ENCODE data around the gene CPAMD8.
A peak's percentile ranks its signal among the peaks of the same experiment; 100 is the strongest.

Gene CPAMD8

DNA sequence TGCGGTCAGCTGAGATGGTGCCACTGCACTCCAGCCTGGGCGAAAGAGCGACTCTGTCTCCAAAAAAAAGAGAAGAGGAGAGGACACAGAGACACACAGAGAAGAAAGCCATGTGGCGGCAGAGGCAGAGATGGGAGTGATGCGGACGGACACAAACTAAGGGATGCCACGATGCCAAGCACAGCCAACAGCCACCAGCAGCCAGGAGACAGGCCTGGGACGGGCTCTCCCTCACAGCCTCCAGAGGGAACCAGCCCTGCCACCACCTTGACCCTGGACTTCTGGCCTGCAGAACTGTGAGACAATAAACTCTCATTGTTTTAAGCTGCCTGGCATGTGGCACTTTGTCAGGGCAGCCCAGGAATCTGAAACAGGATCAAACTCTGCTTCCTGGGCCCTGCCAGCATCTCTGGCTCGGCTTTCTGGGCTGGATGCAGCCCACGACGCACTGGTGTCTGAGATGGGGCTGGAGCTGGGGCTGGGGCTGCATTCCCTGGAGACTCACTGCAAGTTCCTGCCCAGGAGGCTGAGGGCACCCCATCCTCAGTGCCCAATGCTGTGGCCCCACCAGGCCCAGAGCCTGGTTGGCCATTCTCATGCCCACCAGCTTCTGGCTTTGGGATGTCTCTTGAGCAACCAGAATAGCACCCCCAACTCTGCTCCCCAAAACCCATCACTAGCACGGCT, 134.8 kb downstream of the CPAMD8 start:
- DNase-seq, result no peak
- H3K9ac ChIP-seq (ENCODE audit: low read length), result no peak overlapping the region
- no peak overlapping the region for H3K27ac ChIP-seq (ENCODE audit: low read length, poor library complexity, severe bottlenecking)
- peak overlapping the region; percentile 91 for H4K91ac ChIP-seq (ENCODE audit: low read length)
- H3K4ac ChIP-seq (ENCODE audit: low read depth in 1 of 2, low read length in 2 of 2), result peak overlapping the region; percentile 67 to 70
- H3K4me3 ChIP-seq (ENCODE audit: insufficient read depth in 1 of 2, low read depth in 1 of 2, low read length in 2 of 2), result no peak overlapping the region
- no peaks in the 10 kb centered on the region for H3K9me3 ChIP-seq (ENCODE audit: control insufficient read depth, low read length)
- H4K8ac ChIP-seq (ENCODE audit: low read length), result peak overlapping the region; percentile 22
- H2BK12ac ChIP-seq (ENCODE audit: low read length in 2 of 2), result peak overlapping the region; percentile 57 to 81
- no peak overlapping the region for H2BK5ac ChIP-seq (ENCODE audit: low read depth, low read length, poor library complexity, severe bottlenecking)
- H3K23ac ChIP-seq (ENCODE audit: low read length in 2 of 2), result no peak overlapping the region
- no peak overlapping the region for H2AFZ ChIP-seq (ENCODE audit: low read depth, low read length)
- H2BK15ac ChIP-seq (ENCODE audit: low read depth, poor library complexity, severe bottlenecking), result no peak overlapping the region
- no peak overlapping the region for H3K14ac ChIP-seq (ENCODE audit: low read length in 2 of 2)
- no peak overlapping the region for H3K4me2 ChIP-seq (ENCODE audit: low read length, poor library complexity, severe bottlenecking)
- H3K18ac ChIP-seq (ENCODE audit: low read depth in 1 of 2, low read length in 2 of 2), result peak overlapping the region in 1 of 2 experiments; percentile 59
- peaks cover 5 to 63% of the 10 kb centered on the region in 2 experiments for H3K27me3 ChIP-seq (ENCODE audit: control insufficient read depth in 1 of 2, insufficient read depth in 1 of 2, low read length in 2 of 2)
- H3K79me1 ChIP-seq (replicated peaks; ENCODE audit: low read length, poor library complexity, severe bottlenecking), result no peaks in the 10 kb centered on the region
- H2AK5ac ChIP-seq (ENCODE audit: low read length, severe bottlenecking), result no peak overlapping the region
- peaks cover 13% of the 10 kb centered on the region for H3K4me1 ChIP-seq (ENCODE audit: control insufficient read depth, insufficient read depth, low read depth, low read length)
- H2BK120ac ChIP-seq (ENCODE audit: low read depth, low read length), result no peak overlapping the region
- WGBS, result 90% methylated on average over 11 of the region's 12 CpGs
- H3K36me3 ChIP-seq (ENCODE audit: control insufficient read depth in 1 of 2, insufficient read depth in 2 of 2, low read depth in 1 of 2, low read length in 2 of 2), result no peaks in the 10 kb centered on the region

- Histone ChIP-seq H2BK5ac (ENCODE audit: low read depth, low read length, poor library complexity, severe bottlenecking) (no peak overlapping the region), H3K18ac (ENCODE audit: low read depth in 1 of 2, low read length in 2 of 2) (peak overlapping the region; percentile 97 to 100), H2AFZ (ENCODE audit: low read depth, low read length) (no peak overlapping the region), H4K91ac (ENCODE audit: low read length) (peak overlapping the region; percentile 100), H2AK5ac (ENCODE audit: low read length, severe bottlenecking) (no peak overlapping the region), H3K9ac (ENCODE audit: low read length) (no peak overlapping the region), H2BK15ac (ENCODE audit: low read depth, poor library complexity, severe bottlenecking) (peak overlapping the region; percentile 98), H3K27me3 (ENCODE audit: control insufficient read depth in 1 of 2, insufficient read depth in 1 of 2, low read length in 2 of 2) (peaks cover 5 to 55% of the 10 kb centered on the region in 2 experiments), H2BK120ac (ENCODE audit: low read depth, low read length) (peak overlapping the region; percentile 100), H3K4me2 (ENCODE audit: low read length, poor library complexity, severe bottlenecking) (no peak overlapping the region), H3K4me1 (ENCODE audit: control insufficient read depth, insufficient read depth, low read depth, low read length) (peaks cover 7% of the 10 kb centered on the region), H3K79me1 (replicated peaks; ENCODE audit: low read length, poor library complexity, severe bottlenecking) (no peaks in the 10 kb centered on the region), H4K8ac (ENCODE audit: low read length) (peak overlapping the region; percentile 100), H3K36me3 (ENCODE audit: control insufficient read depth in 1 of 2, insufficient read depth in 2 of 2, low read depth in 1 of 2, low read length in 2 of 2) (no peaks in the 10 kb centered on the region), H3K27ac (ENCODE audit: low read length, poor library complexity, severe bottlenecking) (no peak overlapping the region), H3K23ac (ENCODE audit: low read length in 2 of 2) (peak overlapping the region in 1 of 2 experiments; percentile 23), H2BK12ac (ENCODE audit: low read length in 2 of 2) (peak overlapping the region; percentile 93 to 99), H3K4me3 (ENCODE audit: insufficient read depth in 1 of 2, low read depth in 1 of 2, low read length in 2 of 2) (no peak overlapping the region), H3K4ac (ENCODE audit: low read depth in 1 of 2, low read length in 2 of 2) (peak overlapping the region; percentile 89 to 100), H3K14ac (ENCODE audit: low read length in 2 of 2) (peak overlapping the region in 1 of 2 experiments; percentile 90), H3K9me3 (ENCODE audit: control insufficient read depth, low read length) (no peaks in the 10 kb centered on the region)
- DNase-seq, result no peak
- WGBS, result 83% methylated on average over 21 of the region's 24 CpGs
Observed at GRCh38 chr19:16890461-16891184, 136.0 kb downstream of the CPAMD8 start.

DNA sequence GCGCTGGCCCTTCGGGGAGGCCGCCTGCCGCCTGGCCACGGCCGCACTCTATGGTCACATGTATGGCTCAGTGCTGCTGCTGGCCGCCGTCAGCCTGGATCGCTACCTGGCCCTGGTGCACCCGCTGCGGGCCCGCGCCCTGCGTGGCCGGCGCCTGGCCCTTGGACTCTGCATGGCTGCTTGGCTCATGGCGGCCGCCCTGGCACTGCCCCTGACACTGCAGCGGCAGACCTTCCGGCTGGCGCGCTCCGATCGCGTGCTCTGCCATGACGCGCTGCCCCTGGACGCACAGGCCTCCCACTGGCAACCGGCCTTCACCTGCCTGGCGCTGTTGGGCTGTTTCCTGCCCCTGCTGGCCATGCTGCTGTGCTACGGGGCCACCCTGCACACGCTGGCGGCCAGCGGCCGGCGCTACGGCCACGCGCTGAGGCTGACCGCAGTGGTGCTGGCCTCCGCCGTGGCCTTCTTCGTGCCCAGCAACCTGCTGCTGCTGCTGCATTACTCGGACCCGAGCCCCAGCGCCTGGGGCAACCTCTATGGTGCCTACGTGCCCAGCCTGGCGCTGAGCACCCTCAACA, 136.6 kb downstream of the CPAMD8 start:
- peak overlapping the region; percentile 98 for H2BK15ac ChIP-seq (ENCODE audit: low read depth, poor library complexity, severe bottlenecking)
- no peak overlapping the region for H3K9ac ChIP-seq (ENCODE audit: low read length)
- peak overlapping the region; percentile 93 to 99 for H2BK12ac ChIP-seq (ENCODE audit: low read length in 2 of 2)
- peak overlapping the region in 1 of 2 experiments; percentile 90 for H3K14ac ChIP-seq (ENCODE audit: low read length in 2 of 2)
- H2BK5ac ChIP-seq (ENCODE audit: low read depth, low read length, poor library complexity, severe bottlenecking), result no peak overlapping the region
- peaks cover 5 to 49% of the 10 kb centered on the region in 2 experiments for H3K27me3 ChIP-seq (ENCODE audit: control insufficient read depth in 1 of 2, insufficient read depth in 1 of 2, low read length in 2 of 2)
- peak overlapping the region; percentile 97 to 100 for H3K18ac ChIP-seq (ENCODE audit: low read depth in 1 of 2, low read length in 2 of 2)
- DNase-seq, result no peak
- H3K4ac ChIP-seq (ENCODE audit: low read depth in 1 of 2, low read length in 2 of 2), result peak overlapping the region; percentile 89 to 100
- H3K9me3 ChIP-seq (ENCODE audit: control insufficient read depth, low read length), result no peaks in the 10 kb centered on the region
- H4K8ac ChIP-seq (ENCODE audit: low read length), result peak overlapping the region; percentile 100
- peak overlapping the region in 1 of 2 experiments; percentile 35 for H3K23ac ChIP-seq (ENCODE audit: low read length in 2 of 2)
- H3K79me1 ChIP-seq (replicated peaks; ENCODE audit: low read length, poor library complexity, severe bottlenecking), result no peaks in the 10 kb centered on the region
- 96% methylated on average over 47 of the region's 48 CpGs for WGBS
- no peak overlapping the region for H3K27ac ChIP-seq (ENCODE audit: low read length, poor library complexity, severe bottlenecking)
- H3K4me1 ChIP-seq (ENCODE audit: control insufficient read depth, insufficient read depth, low read depth, low read length), result peaks cover 7% of the 10 kb centered on the region
- no peak overlapping the region for H3K4me2 ChIP-seq (ENCODE audit: low read length, poor library complexity, severe bottlenecking)
- H2AFZ ChIP-seq (ENCODE audit: low read depth, low read length), result no peak overlapping the region
- peak overlapping the region; percentile 100 for H2BK120ac ChIP-seq (ENCODE audit: low read depth, low read length)
- no peak overlapping the region for H2AK5ac ChIP-seq (ENCODE audit: low read length, severe bottlenecking)
- no peak overlapping the region for H3K4me3 ChIP-seq (ENCODE audit: insufficient read depth in 1 of 2, low read depth in 1 of 2, low read length in 2 of 2)
- no peaks in the 10 kb centered on the region for H3K36me3 ChIP-seq (ENCODE audit: control insufficient read depth in 1 of 2, insufficient read depth in 2 of 2, low read depth in 1 of 2, low read length in 2 of 2)
- peak overlapping the region; percentile 100 for H4K91ac ChIP-seq (ENCODE audit: low read length)

All from mesenchymal stem cell (in vitro differentiated cells and primary cell).